Measurements from ENCODE around the gene TRPM6.
A peak's percentile ranks its signal among the peaks of the same experiment; 100 is the strongest.

Gene TRPM6

DNA sequence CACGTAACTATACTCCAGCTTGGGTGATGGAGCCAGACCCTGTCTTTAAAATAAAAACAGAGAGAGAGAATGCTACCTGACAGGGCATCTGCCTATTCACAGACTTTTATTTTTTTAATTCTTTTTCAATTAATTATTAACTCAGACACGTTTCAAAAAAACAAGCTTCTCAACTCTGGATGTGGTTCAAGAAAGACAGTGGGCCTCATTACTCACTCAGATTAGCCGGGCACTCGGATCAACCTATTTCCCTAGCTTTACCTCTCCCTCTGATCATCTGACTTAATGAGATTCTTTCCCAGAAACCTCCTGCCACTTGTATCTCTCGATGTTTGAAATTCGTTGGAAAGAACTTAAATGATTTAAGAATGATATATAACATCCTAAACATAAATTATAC is 134.1 kb downstream of the TRPM6 start:
- TF ChIP-seq, protein P1, sequence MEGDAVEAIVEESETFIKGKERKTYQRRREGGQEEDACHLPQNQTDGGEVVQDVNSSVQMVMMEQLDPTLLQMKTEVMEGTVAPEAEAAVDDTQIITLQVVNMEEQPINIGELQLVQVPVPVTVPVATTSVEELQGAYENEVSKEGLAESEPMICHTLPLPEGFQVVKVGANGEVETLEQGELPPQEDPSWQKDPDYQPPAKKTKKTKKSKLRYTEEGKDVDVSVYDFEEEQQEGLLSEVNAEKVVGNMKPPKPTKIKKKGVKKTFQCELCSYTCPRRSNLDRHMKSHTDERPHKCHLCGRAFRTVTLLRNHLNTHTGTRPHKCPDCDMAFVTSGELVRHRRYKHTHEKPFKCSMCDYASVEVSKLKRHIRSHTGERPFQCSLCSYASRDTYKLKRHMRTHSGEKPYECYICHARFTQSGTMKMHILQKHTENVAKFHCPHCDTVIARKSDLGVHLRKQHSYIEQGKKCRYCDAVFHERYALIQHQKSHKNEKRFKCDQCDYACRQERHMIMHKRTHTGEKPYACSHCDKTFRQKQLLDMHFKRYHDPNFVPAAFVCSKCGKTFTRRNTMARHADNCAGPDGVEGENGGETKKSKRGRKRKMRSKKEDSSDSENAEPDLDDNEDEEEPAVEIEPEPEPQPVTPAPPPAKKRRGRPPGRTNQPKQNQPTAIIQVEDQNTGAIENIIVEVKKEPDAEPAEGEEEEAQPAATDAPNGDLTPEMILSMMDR (IDR thresholded peaks at IDR 0.05; ENCODE audit: low read depth, low read length) = no peak
- no peak overlapping the region for H3K4me3 ChIP-seq (replicated peaks in 1 of 2; ENCODE audit: low read depth in 2 of 2, low read length in 2 of 2)
- no peak for DNase-seq (ENCODE audit: low read depth in 2 of 2)

DNA sequence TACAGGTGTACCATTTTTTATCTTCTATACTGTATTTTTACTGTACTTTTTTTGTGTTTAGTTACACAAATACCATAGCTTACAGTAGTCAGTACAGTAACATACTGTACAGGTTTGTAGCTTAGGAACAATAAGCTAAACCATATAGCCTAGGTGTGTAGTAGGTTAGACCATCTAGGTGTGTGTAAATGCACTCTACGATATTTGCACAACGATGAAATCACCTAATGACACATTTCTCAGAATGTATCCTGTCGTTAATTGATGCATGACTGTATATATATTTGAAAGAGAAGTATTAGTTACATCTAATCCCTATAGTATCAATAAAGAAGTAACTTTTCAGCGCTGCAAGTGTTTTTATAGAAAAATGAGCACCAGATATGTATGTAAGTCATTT is 138.8 kb downstream of the TRPM6 start:
- DNase-seq (ENCODE audit: low read depth in 2 of 2) = no peak
- TF ChIP-seq, protein P1 (IDR thresholded peaks at IDR 0.05; ENCODE audit: low read depth, low read length) = no peak
- no peak overlapping the region for H3K4me3 ChIP-seq (replicated peaks in 1 of 2; ENCODE audit: low read depth in 2 of 2, low read length in 2 of 2)

DNA sequence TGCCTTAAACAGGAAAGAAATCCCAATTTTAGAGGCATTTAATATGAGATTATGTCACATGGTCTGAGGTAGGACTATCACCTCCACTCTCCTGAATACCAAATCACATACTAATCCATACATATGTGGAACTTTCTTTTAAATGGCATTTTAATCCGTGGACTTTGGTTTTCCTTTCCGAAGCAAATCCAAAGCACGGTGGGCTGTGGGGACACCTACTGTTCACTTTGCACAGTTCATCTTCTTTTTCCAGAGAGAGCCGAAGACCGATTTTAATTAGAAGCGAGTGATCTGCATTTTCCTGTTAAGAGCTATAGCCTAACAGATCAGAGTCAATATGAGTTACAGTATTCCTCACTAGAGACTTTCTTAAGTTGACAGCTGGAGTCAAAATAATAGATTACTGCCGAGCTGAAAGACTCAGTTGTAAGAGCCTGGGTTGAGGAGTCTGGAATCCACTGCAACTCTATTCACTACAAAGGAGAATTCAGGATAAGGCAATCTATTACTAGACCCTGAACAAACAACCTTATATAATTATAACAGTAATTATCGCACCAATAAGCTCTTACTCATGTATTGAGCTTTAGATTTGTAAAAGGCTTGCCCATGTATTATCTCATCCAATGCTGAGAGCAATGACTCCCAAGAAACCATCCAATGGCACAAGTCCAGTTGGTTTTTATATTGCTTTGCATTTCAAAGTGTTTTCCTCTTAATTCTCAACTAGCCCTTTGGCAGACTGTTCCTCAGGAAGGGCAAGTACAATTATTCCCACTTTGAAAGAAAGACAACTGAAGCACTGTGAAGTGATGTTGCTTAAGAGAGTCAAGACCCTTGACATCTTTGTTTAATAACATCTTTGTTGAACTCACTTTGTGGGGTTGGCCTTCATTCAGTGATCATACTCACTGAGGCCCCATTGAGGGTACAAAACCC is 144.7 kb downstream of the TRPM6 start:
- TF ChIP-seq, protein P1 (IDR thresholded peaks at IDR 0.05; ENCODE audit: low read depth, low read length) = peak; percentile 81
- peak; percentile 48 to 52 for DNase-seq (ENCODE audit: low read depth in 2 of 2)
- H3K4me3 ChIP-seq (replicated peaks in 1 of 2; ENCODE audit: low read depth in 2 of 2, low read length in 2 of 2) = no peak overlapping the region

- TF ChIP-seq, protein P1 (IDR thresholded peaks at IDR 0.05; ENCODE audit: low read depth, low read length) = no peak
- no peak overlapping the region for H3K4me3 ChIP-seq (replicated peaks in 1 of 2; ENCODE audit: low read depth in 2 of 2, low read length in 2 of 2)
- DNase-seq (ENCODE audit: low read depth in 2 of 2) = no peak
Observed at GRCh38 chr9:74742191-74742790, 145.4 kb downstream of the TRPM6 start.

DNA sequence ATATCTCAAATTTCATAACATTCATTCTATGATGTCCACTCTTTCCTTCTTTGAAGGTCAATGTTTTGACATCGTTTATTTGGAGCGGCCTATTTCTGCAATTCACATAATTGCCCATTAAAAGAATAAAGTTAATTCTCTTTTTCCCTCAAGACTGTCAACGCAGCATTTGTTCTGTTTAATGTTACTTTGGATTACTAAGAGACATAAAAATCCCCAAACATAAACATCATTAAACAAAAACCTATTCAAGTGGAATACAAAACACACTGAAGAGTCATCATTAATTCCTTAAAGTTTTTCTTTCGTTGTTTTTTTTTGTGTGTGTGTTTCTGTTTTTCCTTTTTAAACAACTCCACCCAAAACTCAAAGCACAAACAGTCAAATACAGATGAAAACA is 151.1 kb downstream of the TRPM6 start:
- TF ChIP-seq, protein P1 (IDR thresholded peaks at IDR 0.05; ENCODE audit: low read depth, low read length) = no peak
- DNase-seq (ENCODE audit: low read depth in 2 of 2) = no peak
- no peak overlapping the region for H3K4me3 ChIP-seq (replicated peaks in 1 of 2; ENCODE audit: low read depth in 2 of 2, low read length in 2 of 2)

- no peak overlapping the region for H3K4me3 ChIP-seq (replicated peaks in 1 of 2; ENCODE audit: low read depth in 2 of 2, low read length in 2 of 2)
- TF ChIP-seq, protein P1 (IDR thresholded peaks at IDR 0.05; ENCODE audit: low read depth, low read length) = no peak
- DNase-seq (ENCODE audit: low read depth in 2 of 2) = no peak
Observed at GRCh38 chr9:74735761-74736160, 152.0 kb downstream of the TRPM6 start.

Measured in cardiac fibroblast (primary cell).